ENCODE results near the gene PARP11. TPM values are rescaled to one million over a fixed set of nuclear protein-coding genes. Genes with fewer than 3 reads are reported as not detected.

The PARP11 gene
- total and polyA plus RNA-seq, 11 donors = 1.5 to 10.5 (median 5.1) TPM

DNA sequence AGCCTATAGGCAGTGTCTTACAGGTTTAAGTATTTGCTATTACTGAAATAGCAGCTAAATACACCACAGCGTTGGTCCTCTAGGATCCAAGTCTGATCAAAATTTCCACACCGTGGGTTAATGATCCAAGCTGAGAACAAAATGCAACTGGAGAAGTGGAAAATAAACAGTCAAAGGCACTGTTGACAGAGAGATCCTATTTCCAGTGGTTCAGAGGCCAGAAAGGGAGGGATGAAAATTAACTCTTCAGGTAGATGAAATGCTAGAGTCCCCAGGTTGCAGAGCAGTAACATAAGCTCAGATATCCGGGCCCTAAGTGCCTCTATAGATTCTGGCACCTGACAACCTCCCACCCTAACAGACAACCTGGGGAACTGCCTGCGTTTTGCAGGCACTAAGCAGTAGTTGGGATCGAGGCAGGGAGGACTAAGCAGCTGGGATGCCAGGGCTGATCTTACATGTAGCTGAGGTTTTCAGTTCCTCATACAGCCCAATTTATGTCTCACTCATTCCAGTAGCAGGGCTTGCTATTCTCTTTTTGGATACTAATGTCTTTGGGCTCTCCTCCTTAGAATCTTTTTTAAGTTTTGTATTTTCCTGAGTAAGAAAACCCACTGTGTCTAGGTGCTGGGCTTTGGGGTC, 77.6 kb downstream of the PARP11 start:
- H3K4me1 ChIP-seq = no peaks in the 10 kb centered on the region
- no peak overlapping the region for H3K27ac ChIP-seq
- DNase-seq (no peak), ATAC-seq (no peak)
- H3K36me3 ChIP-seq = peaks cover 0 to 13% (median 2%) of the 10 kb centered on the region in 9 donors
- no peak overlapping the region for H3K4me3 ChIP-seq
- intact Hi-C loops (cut with DNase I) = no loop called here
- no peaks in the 10 kb centered on the region for H3K9me3 ChIP-seq
- no peaks in the 10 kb centered on the region for H3K27me3 ChIP-seq
- TF ChIP-seq, protein P1, sequence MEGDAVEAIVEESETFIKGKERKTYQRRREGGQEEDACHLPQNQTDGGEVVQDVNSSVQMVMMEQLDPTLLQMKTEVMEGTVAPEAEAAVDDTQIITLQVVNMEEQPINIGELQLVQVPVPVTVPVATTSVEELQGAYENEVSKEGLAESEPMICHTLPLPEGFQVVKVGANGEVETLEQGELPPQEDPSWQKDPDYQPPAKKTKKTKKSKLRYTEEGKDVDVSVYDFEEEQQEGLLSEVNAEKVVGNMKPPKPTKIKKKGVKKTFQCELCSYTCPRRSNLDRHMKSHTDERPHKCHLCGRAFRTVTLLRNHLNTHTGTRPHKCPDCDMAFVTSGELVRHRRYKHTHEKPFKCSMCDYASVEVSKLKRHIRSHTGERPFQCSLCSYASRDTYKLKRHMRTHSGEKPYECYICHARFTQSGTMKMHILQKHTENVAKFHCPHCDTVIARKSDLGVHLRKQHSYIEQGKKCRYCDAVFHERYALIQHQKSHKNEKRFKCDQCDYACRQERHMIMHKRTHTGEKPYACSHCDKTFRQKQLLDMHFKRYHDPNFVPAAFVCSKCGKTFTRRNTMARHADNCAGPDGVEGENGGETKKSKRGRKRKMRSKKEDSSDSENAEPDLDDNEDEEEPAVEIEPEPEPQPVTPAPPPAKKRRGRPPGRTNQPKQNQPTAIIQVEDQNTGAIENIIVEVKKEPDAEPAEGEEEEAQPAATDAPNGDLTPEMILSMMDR (IDR thresholded peaks at IDR 0.05) = no peak
- no peak for TF ChIP-seq POLR2A (IDR thresholded peaks at IDR 0.05)
- 76 to 79% (median 78%) methylated on average over 5 of the region's 5 CpGs for WGBS, 4 donors

DNA sequence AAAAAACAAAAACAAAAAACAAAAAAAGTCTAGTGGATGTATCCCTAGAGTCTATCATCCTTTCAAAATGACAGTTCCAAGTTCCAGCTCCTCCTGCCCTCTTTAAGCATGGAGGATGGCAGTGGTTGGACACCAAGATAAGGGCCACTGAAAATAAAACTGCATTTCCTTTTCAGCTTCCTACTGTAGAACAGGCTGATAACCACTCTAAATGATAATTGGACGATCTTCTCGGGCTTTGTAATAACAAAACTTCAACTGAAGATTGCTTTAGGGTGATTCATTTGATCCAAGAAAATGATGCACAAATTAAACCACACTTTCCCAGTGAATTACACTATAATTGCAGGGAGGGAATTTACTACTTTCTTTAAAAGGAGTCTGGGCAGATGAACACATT, 78.1 kb downstream of the PARP11 start:
- 16 to 34% (median 26%) methylated on average over 2 of the region's 2 CpGs for WGBS, 4 donors
- H3K27me3 ChIP-seq = no peaks in the 10 kb centered on the region
- TF ChIP-seq, protein P1 (IDR thresholded peaks at IDR 0.05) = no peak
- TF ChIP-seq POLR2A (IDR thresholded peaks at IDR 0.05) = no peak
- no peak overlapping the region for H3K4me3 ChIP-seq
- ATAC-seq (no peak), DNase-seq (no peak)
- peaks cover 0 to 13% (median 2%) of the 10 kb centered on the region in 9 donors for H3K36me3 ChIP-seq
- intact Hi-C loops (cut with DNase I) = no loop called here
- no peak overlapping the region for H3K27ac ChIP-seq
- no peaks in the 10 kb centered on the region for H3K4me1 ChIP-seq
- no peaks in the 10 kb centered on the region for H3K9me3 ChIP-seq

DNA sequence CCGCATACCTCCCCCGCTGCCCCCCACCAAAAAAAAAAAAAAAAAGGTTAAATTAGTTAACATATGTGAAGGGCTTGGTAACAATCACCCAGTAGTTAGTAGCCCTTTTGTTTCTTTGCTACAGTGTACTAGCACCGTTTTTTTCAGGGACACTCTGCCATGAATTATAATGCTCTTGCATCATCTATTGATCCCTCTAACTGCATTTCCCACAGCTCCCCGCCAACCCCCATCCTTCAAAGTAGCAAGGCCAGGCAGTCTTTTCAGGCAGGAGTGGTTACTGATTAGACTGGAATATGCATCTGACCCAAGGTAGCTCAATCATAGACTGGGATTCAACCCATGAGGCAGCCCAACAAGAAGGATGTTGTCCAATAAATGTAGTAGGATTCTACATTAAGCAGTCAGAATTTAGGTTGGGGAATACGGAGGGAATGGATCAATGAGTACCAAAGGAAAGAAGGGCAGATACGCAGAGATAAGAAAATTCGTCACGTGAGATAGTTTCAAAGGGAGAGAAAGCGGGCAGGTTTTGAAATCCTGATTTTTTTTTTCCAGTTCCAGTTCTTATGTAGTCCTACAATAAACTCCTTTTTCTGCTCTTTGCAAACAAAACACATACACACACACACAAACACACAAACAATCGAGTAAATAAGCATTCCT, 80.4 kb downstream of the PARP11 start:
- DNase-seq (no peak), ATAC-seq (no peak)
- TF ChIP-seq POLR2A (IDR thresholded peaks at IDR 0.05) = no peak
- Histone ChIP-seq H3K36me3 (peaks cover 0 to 2% (median 0%) of the 10 kb centered on the region in 9 donors), H3K9me3 (peaks cover 0 to 11% (median 0%) of the 10 kb centered on the region in 12 donors), H3K27ac (no peak overlapping the region), H3K4me1 (no peaks in the 10 kb centered on the region), H3K4me3 (no peak overlapping the region), H3K27me3 (no peaks in the 10 kb centered on the region)
- intact Hi-C loops (cut with DNase I) = no loop called here
- 89 to 95% (median 93%) methylated on average over 10 of the region's 10 CpGs for WGBS, 4 donors

DNA sequence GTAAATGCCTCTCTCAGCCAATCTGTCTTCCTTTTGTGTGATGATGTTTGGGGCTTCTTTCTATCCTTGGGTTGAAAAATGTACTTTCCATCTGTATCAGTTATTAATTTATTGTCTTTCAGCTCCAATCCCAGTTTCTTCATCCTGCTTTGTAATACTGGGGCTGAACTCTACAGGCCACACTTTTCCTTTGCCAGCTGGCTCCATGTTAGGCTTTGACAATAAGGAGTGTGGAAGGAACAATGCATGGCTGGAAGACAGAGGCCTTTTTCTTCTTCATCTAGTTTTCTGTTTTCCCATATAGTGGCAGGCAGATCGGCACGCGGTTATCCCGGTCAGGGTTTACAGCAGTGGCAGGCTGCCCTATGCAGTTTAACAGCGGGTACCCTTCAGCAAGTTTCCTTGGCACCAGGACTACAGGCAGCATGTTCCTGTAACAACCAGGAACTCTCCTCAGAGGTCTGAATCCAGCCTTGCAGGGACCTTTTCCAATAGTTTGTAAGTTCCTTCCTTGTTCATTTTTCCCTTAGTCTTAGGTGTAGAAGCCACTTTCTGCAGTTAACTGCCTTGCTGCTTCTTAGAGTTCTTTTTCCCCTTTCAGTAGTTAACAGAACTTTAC, 81.8 kb downstream of the PARP11 start:
- no peak for DNase-seq
- WGBS, 4 donors = 71 to 93% (median 75%) methylated on average over 5 of the region's 5 CpGs
- TF ChIP-seq, protein P1 (IDR thresholded peaks at IDR 0.05) = no peak
- Histone ChIP-seq H3K4me3 (no peak overlapping the region), H3K9me3 (peaks cover 0 to 11% (median 0%) of the 10 kb centered on the region in 12 donors), H3K36me3 (no peaks in the 10 kb centered on the region), H3K4me1 (no peaks in the 10 kb centered on the region), H3K27me3 (no peaks in the 10 kb centered on the region), H3K27ac (no peak overlapping the region)
- peak in 3 of 4 donors; percentile 57 to 63 (median 61) for ATAC-seq
- intact Hi-C loops (cut with DNase I) = no loop called here
